Raji (cell line): ENCODE results near the gene DNAH14.

Source experiments
- POLR2A ChIP-seq: IDR thresholded peaks from 2 replicates; pipeline ENCODE4 v1.6.1; 2011; ENCODE audit warnings: low read depth, low read length, control low read depth; ENCODE audit not compliant: insufficient read depth

The DNAH14 gene

GRCh38 chr1:225445639-225446594 lies 516.4 kb downstream of the DNAH14 start:
- TF ChIP-seq POLR2A: no peak

- TF ChIP-seq POLR2A: no peak
These were observed 517.1 kb downstream of the DNAH14 start for GRCh38 chr1:225446595-225446960.

DNA sequence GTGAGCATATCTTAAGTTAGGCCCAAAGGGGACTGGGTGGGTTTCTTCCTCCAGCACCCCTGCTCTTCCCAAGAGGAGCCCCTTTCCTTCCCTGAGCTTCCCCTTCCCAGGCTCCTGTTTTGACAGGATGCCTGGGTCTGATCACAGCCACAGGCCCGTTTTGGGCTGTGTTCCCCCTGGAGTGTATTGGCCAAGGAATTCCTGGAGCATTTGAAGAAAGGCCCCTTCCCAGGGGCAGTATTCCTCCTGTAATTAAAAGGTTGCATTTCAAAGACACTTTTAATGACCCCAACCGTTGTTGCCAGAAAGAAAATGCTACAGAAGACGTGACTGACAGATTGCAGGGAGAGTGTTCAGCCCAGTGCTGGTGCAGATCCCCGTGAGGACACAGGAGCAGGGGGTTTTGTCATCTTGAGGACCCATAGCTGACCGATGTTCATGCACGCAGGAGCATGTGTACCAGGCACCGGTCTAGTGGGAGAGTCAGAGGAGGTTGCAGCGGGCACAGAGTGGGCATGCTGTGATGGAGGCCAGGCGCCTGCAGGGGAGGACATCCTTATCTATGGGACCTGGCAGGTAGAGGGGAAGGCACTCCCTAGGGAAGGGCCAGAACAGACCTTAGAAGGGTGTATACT lies 517.6 kb downstream of the DNAH14 start:
- no peak for TF ChIP-seq POLR2A

GRCh38 chr1:225447650-225448089 lies 518.2 kb downstream of the DNAH14 start:
- TF ChIP-seq POLR2A: no peak

DNA sequence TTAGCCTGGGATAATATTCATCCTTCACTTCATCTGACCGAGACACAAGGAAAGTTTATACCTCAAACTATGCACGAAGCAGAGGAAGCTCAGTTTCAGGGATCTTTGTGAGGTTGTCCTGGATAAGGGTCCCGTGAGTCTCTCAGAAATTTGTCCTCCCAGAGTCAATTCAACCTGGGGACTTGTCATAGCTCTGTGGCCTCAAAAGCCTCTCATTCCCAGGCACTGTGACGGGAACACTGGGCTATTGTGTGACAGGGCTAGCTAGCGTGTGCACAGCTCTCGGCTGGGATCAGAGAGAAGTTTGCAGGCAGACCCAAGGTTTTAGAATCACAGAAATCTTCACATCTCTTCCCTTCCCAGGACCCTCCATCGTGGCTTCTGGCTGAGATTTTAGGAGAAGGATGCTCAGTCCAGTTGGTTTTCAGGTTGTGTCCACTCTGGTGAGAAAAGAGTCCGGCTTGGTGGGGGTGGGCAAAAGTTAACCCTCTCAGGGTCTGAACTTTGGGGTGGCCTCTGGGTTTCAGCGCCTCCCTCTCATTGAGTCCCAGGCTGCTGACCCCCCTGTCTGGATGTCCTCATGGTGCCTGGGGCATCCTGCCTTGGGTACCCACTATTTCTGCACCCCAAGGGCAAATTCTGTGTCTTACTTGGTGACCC lies 518.8 kb downstream of the DNAH14 start:
- no peak for TF ChIP-seq POLR2A
